HepG2 (cell line): ENCODE results near the gene CLMP. TPM values are rescaled to one million over a fixed set of nuclear protein-coding genes. Genes with fewer than 3 reads are reported as not detected.

Experiments
- ATAC-seq: fragments of 200-7000 bp; cut with Tn5 transposase; 3 replicates; pipeline ENCODE4 v1.9.1; 2020; ENCODE audit warnings: mild to moderate bottlenecking, moderate library complexity
- BruUV-seq: library from RNA; stranded (reverse); fragments of 400-500 nt; replicated peaks from 2 replicates; lab custom pipeline; 2021; lab: Mats Ljungman, UMichigan
- CTCF ChIA-PET: fragments of 300-600 bp; formaldehyde crosslinking; extraction: SDS; loops from one replicate; lab custom pipeline; 2021; ENCODE audit warnings: low total read pairs, inconsistent platforms, low intra/inter-chr PET ratio; lab: Yijun Ruan, JAX
- POLR2A ChIA-PET: fragments of 350-600 bp; sonication (Branson Sonifier 250); formaldehyde crosslinking; loops from one replicate; lab custom pipeline; 2020; ENCODE audit warnings: antibody characterized with exemption, inconsistent platforms; lab: Yijun Ruan, JAX
- DNase-seq: peaks from one replicate; pipeline ENCODE4 v3.0.0-alpha.2; 2015; ENCODE audit warnings: low spot score
- FAIRE-seq: peaks from 3 replicates; lab custom pipeline; 2011; peaks lifted over from hg19 to GRCh38; lab: Jason Lieb, UNC
- H2AFZ ChIP-seq: one replicate; pipeline ENCODE4 v1.6.1; 2011; ENCODE audit warnings: low read length, inconsistent platforms
- H3K27ac ChIP-seq: fragments of 300-600 bp; 3 replicates; pipeline ENCODE4 v1.8.0; 2011; ENCODE audit warnings: mixed run types, mild to moderate bottlenecking, mixed read lengths, low read length, inconsistent platforms; ENCODE audit not compliant: insufficient read depth; ENCODE audit errors: extremely low read length
- H3K27me3 ChIP-seq, 2 experiments: fragments of 200-600 bp in 1 of 2; 2 replicates in 1 of 2; 3 replicates in 1 of 2; pipeline versions ENCODE4 v1.6.0 to v1.8.0; 2011; ENCODE audit warnings: low read length in 2 of 2, mild to moderate bottlenecking in 2 of 2, moderate library complexity in 2 of 2, inconsistent platforms in 1 of 2; ENCODE audit not compliant: insufficient read depth in 2 of 2, control insufficient read depth in 1 of 2
- H3K36me3 ChIP-seq, 2 experiments: fragments of 200-600 bp in 1 of 2; replicated peaks in 1 of 2; 2 replicates in 1 of 2; 3 replicates in 1 of 2; pipeline versions ENCODE4 v1.5.1 to v1.8.0; 2011; ENCODE audit warnings: low read length in 2 of 2, inconsistent platforms in 1 of 2; ENCODE audit not compliant: insufficient read depth in 2 of 2, control insufficient read depth in 1 of 2
- H3K4me1 ChIP-seq: 2 replicates; pipeline ENCODE4 v1.5.1; 2012; ENCODE audit warnings: low read length, inconsistent platforms; ENCODE audit not compliant: insufficient read depth
- H3K4me2 ChIP-seq: 2 replicates; pipeline ENCODE4 v1.6.0; 2011; ENCODE audit warnings: low read depth, low read length, inconsistent platforms
- H3K4me3 ChIP-seq, 3 experiments: fragments of 200-600 bp in 1 of 3; sonication (generic), shearing (Covaris generic) in 1 of 3; replicated peaks in 1 of 3; 2 replicates each; pipeline ENCODE4 v1.5.1; 2011 to 2016; ENCODE audit warnings: low read length in 3 of 3, inconsistent platforms in 2 of 3, low read depth in 2 of 3, mild to moderate bottlenecking in 2 of 3, control low read depth in 1 of 3, mixed read lengths in 1 of 3; ENCODE audit not compliant: insufficient read depth in 1 of 3
- H3K79me2 ChIP-seq: one replicate; pipeline ENCODE4 v1.6.1; 2011; ENCODE audit warnings: low read length, inconsistent platforms; ENCODE audit not compliant: insufficient read depth
- H3K9ac ChIP-seq: 2 replicates; pipeline ENCODE4 v1.6.0; 2011; ENCODE audit warnings: mild to moderate bottlenecking, low read depth, low read length, inconsistent platforms; ENCODE audit not compliant: insufficient read depth
- H3K9me3 ChIP-seq: 2 replicates; pipeline ENCODE4 v1.5.1; 2012; ENCODE audit warnings: mild to moderate bottlenecking, low read length
- H4K20me1 ChIP-seq: 2 replicates; pipeline ENCODE4 v1.6.0; 2011; ENCODE audit warnings: inconsistent platforms, mild to moderate bottlenecking, low read length, moderate library complexity; ENCODE audit not compliant: insufficient read depth
- ATF5 ChIP-seq: sonication (generic); formaldehyde crosslinking; IDR thresholded peaks from 2 replicates; pipeline ENCODE4 v1.4.0; 2020; ENCODE audit warnings: mild to moderate bottlenecking, low read depth, missing genetic modification reagents
- CEBPZ ChIP-seq: IDR thresholded peaks from 2 replicates; pipeline ENCODE4 v1.6.1; 2012; ENCODE audit warnings: low read length, improper control_type of control experiment
- CREB1 ChIP-seq, 2 experiments: fragments of 450-650 bp in 1 of 2; IDR thresholded peaks; 2 replicates each; pipeline ENCODE4 v1.6.1; 2016 to 2017; ENCODE audit warnings: control low read depth in 1 of 2, mild to moderate bottlenecking in 1 of 2, missing compliant biosample characterization in 1 of 2, missing genetic modification characterization in 1 of 2
- DR1 ChIP-seq: sonication (generic); formaldehyde crosslinking; IDR thresholded peaks from 2 replicates; pipeline ENCODE4 v1.8.0; 2021; ENCODE audit warnings: mild to moderate bottlenecking, missing genetic modification reagents, inconsistent platforms
- MED8 ChIP-seq: sonication (generic); formaldehyde crosslinking; IDR thresholded peaks from 2 replicates; pipeline ENCODE4 v1.8.1; 2023; ENCODE audit warnings: mild to moderate bottlenecking, missing genetic modification reagents; ENCODE audit not compliant: insufficient replicate concordance
- ONECUT2 ChIP-seq: sonication (generic); formaldehyde crosslinking; IDR thresholded peaks from 2 replicates; pipeline ENCODE4 v1.4.0; 2020; ENCODE audit warnings: missing genetic modification reagents
- RARG ChIP-seq: sonication (generic); formaldehyde crosslinking; IDR thresholded peaks from 2 replicates; pipeline ENCODE4 v1.4.0; 2020; ENCODE audit warnings: low read depth, mild to moderate bottlenecking, missing genetic modification reagents
- RFXANK ChIP-seq: IDR thresholded peaks from 2 replicates; pipeline ENCODE4 v1.6.1; 2016
- SNRNP70 ChIP-seq: fragments of 200-400 bp; formaldehyde crosslinking; IDR thresholded peaks from 2 replicates; pipeline ENCODE4 v1.6.1; 2017; ENCODE audit warnings: mild to moderate bottlenecking, low read depth, low read length, moderate library complexity
- SRSF1 ChIP-seq: fragments of 200-400 bp; formaldehyde crosslinking; optimal IDR thresholded peaks from 2 replicates; pipeline ENCODE3; 2017; ENCODE audit warnings: mild to moderate bottlenecking, low read depth, low read length, moderate library complexity
- TEAD3 ChIP-seq: optimal IDR thresholded peaks from 2 replicates; pipeline ENCODE3; 2016; ENCODE audit warnings: borderline replicate concordance
- U2AF1 ChIP-seq: fragments of 200-400 bp; formaldehyde crosslinking; optimal IDR thresholded peaks from 2 replicates; pipeline ENCODE3; 2017; ENCODE audit warnings: mild to moderate bottlenecking, low read depth, low read length
- ZBTB46 ChIP-seq: sonication (generic); formaldehyde crosslinking; IDR thresholded peaks from 2 replicates; pipeline ENCODE4 v1.4.0; 2020; ENCODE audit warnings: mild to moderate bottlenecking, missing genetic modification reagents, borderline replicate concordance
- ZBTB7B ChIP-seq: sonication (generic); formaldehyde crosslinking; IDR thresholded peaks from 2 replicates; pipeline ENCODE4 v1.4.0; 2020; ENCODE audit warnings: missing genetic modification reagents
- ZNF138 ChIP-seq: sonication (generic); formaldehyde crosslinking; IDR thresholded peaks from 2 replicates; pipeline ENCODE4 v1.5.0; 2020; ENCODE audit warnings: mild to moderate bottlenecking, low read depth, missing genetic modification reagents
- ZNF598 ChIP-seq: sonication (generic); formaldehyde crosslinking; IDR thresholded peaks from 2 replicates; pipeline ENCODE4 v1.5.1; 2020; ENCODE audit warnings: mild to moderate bottlenecking, missing genetic modification reagents, borderline replicate concordance
- WGBS: methylation state at CpG from one replicate; pipeline ENCODE4 v1.1.6; 2017; ENCODE audit warnings: low lambda C conversion rate; 5-methylcytosine and 5-hydroxymethylcytosine counted together
- in situ Hi-C: cut with HindIII; loops from 2 replicates; pipeline ENCODE4 v1.10.0; 2017; ENCODE audit warnings: low pct_unique_long_range_greater_than_20kb; ENCODE audit not compliant: extremely low pct_ligation_motif_present
- intact Hi-C: fragments of 100-400 bp; cut with micrococcal nuclease; formaldehyde crosslinking; loops from one replicate; pipeline ENCODE4 v1.10.0; 2022; ENCODE audit not compliant: unreplicated experiment
- polyA plus RNA-seq, 8 experiments: library from polyadenylated mRNA; depleted of rRNA in 3 of 8; stranded (reverse) in 7 of 8; unstranded in 1 of 8; fragments of >200 nt; fragmentation: Illumina TruSeq in 4 of 8; extraction: Trizol in 4 of 8; gene quantifications; 2 replicates each; pipeline versions ENCODE4 v1.2.1 to v1.2.3, GENCODE V29; 2011 to 2016; ENCODE audit warnings: low read depth in 4 of 8, missing spikeins in 1 of 8, mixed read lengths in 1 of 8; ENCODE audit not compliant: insufficient read depth in 1 of 8
- total RNA-seq, 5 experiments: library from RNA; depleted of rRNA; stranded (reverse); fragments of >200 nt; fragmentation: Illumina TruSeq; extraction: Trizol; gene quantifications; 2 replicates each; pipeline ENCODE4 v1.2.3, GENCODE V29; 2016; ENCODE audit warnings: low read depth in 1 of 5
- TF ChIP-seq, protein P1 (sequence below): sonication (generic); formaldehyde crosslinking; IDR thresholded peaks from 2 replicates; pipeline ENCODE4 v1.8.1; 2023; ENCODE audit warnings: mild to moderate bottlenecking, missing genetic modification reagents, borderline replicate concordance
- TF ChIP-seq, protein P2 (sequence below): sonication (generic); formaldehyde crosslinking; IDR thresholded peaks from 2 replicates; pipeline ENCODE4 v1.4.0; 2020; ENCODE audit warnings: mild to moderate bottlenecking, low read depth, missing genetic modification reagents

CLMP gene
- total and polyA plus RNA-seq, 2 of the 13 experiments (the other 11 are each of a cell fraction or from before 2014, with no cell fraction given): not detected

DNA sequence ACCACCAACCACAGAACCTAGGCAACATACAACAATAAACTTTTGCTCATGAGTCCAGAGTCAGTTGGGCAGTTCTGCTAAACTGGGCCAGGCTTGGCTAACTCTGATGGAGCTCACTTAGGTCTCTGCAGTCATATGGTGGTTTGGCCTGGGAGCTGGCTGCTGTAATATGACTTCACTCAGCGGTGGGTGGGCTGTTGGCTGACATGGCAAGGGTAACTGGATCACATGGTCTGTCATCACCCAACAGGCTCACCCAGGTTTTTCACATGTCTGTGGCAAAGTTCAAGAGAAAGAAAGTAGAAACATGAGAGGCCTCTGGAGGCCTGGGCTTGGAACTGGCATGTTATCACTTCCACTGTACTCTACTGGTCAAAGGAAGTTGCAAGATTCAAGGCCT lies 43.2 kb upstream of the CLMP start:
- Histone ChIP-seq H3K4me2 (no peak overlapping the region), H2AFZ (no peak overlapping the region), H3K27ac (no peak overlapping the region), H3K36me3 (no peaks in the 10 kb centered on the region), H3K27me3 (no peaks in the 10 kb centered on the region), H3K9ac (no peak overlapping the region), H3K4me1 (no peaks in the 10 kb centered on the region), H3K79me2 (no peaks in the 10 kb centered on the region), H3K4me3 (no peak overlapping the region), H3K9me3 (no peaks in the 10 kb centered on the region), H4K20me1 (no peaks in the 10 kb centered on the region)
- WGBS: 0% methylated on average over 1 of the region's 1 CpG
- intact Hi-C loops: no loop called here
- DNase-seq (no peak), ATAC-seq (no peak), FAIRE-seq (no peak)
- ChIA-PET CTCF (no interaction called here), POLR2A (no interaction called here)
- no TSS peak for BruUV-seq
- in situ Hi-C loops: no loop called here
- TF ChIP-seq, protein P1, sequence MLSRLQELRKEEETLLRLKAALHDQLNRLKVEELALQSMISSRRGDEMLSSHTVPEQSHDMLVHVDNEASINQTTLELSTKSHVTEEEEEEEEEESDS: no peak
- no peak for TF ChIP-seq ATF5 (CRISPR knock-in tag)
- TF ChIP-seq CEBPZ: no peak
- no peak for TF ChIP-seq ZBTB7B (CRISPR knock-in tag)
- TF ChIP-seq CREB1 (IDR thresholded peaks at IDR 0.05): no peak
- TF ChIP-seq CREB1 (CRISPR knock-in tag; IDR thresholded peaks at IDR 0.05): no peak
- no peak for TF ChIP-seq ZNF598 (CRISPR knock-in tag)
- TF ChIP-seq SRSF1: no peak
- no peak for TF ChIP-seq ZNF138 (CRISPR knock-in tag)
- no peak for TF ChIP-seq ONECUT2 (CRISPR knock-in tag)
- no peak for TF ChIP-seq MED8
- TF ChIP-seq U2AF1: no peak
- no peak for TF ChIP-seq RFXANK (CRISPR knock-in tag)
- no peak for TF ChIP-seq SNRNP70
- no peak for TF ChIP-seq DR1
- no peak for TF ChIP-seq ZBTB46
- no peak for TF ChIP-seq RARG
- TF ChIP-seq, protein P2, sequence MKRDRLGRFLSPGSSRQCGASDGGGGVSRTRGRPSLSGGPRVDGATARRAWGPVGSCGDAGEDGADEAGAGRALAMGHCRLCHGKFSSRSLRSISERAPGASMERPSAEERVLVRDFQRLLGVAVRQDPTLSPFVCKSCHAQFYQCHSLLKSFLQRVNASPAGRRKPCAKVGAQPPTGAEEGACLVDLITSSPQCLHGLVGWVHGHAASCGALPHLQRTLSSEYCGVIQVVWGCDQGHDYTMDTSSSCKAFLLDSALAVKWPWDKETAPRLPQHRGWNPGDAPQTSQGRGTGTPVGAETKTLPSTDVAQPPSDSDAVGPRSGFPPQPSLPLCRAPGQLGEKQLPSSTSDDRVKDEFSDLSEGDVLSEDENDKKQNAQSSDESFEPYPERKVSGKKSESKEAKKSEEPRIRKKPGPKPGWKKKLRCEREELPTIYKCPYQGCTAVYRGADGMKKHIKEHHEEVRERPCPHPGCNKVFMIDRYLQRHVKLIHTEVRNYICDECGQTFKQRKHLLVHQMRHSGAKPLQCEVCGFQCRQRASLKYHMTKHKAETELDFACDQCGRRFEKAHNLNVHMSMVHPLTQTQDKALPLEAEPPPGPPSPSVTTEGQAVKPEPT (CRISPR knock-in tag): no peak
- TF ChIP-seq TEAD3: no peak
